ENCODE data around the gene ZNF385A. TPM values are rescaled to one million over a fixed set of nuclear protein-coding genes. Genes with fewer than 3 reads are reported as not detected.

ZNF385A gene
- total and polyA plus RNA-seq, 2 of the 4 experiments (the other 2 are of a cell fraction): 0.36 to 2.5 TPM

GRCh38 chr12:54337854-54338650, 46.5 kb downstream of the ZNF385A start:
- peaks cover 25% of the 10 kb centered on the region for H3K9me1 ChIP-seq (ENCODE audit: insufficient read depth, low read length)
- H2BK120ac ChIP-seq (ENCODE audit: low read depth, low read length): peak overlapping the region; percentile 10
- ATAC-seq (ENCODE audit: low read depth): peak; percentile 74
- H3K9me3 ChIP-seq (ENCODE audit: control insufficient read depth, insufficient read depth, low read length): no peaks in the 10 kb centered on the region
- intact Hi-C loops (cut with micrococcal nuclease) (loop anchor here (2.0 kb wide), 1 partner anchor 21 kb away; no protein-coding TSS in a partner anchor), in situ Hi-C loops (cut with MboI; ENCODE audit: low sequenced_read_pairs) (no loop called here), dilution Hi-C loops (cut with HindIII; ENCODE audit: low sequenced_read_pairs, unreplicated experiment) (no loop called here)
- peak overlapping the region; percentile 66 for H3K4me2 ChIP-seq (ENCODE audit: low read depth, low read length)
- 50% methylated on average over 1 of the region's 3 CpGs; no CpG with 5 or more reads in 1 of the 2 experiments for WGBS, 2 experiments (ENCODE audit: extremely low coverage in 2 of 2, insufficient read length in 1 of 2)
- H3K27ac ChIP-seq (ENCODE audit: insufficient read depth, low read length): peak overlapping the region; percentile 60
- H3K36me3 ChIP-seq (ENCODE audit: control insufficient read depth, insufficient read depth, low read length): peaks cover 10% of the 10 kb centered on the region
- H3K14ac ChIP-seq (replicated peaks; ENCODE audit: low read depth, low read length): peak overlapping the region; percentile 23; the same call in 1 of the 2 replicates
- DNase-seq: peak; percentile 63
- no peak overlapping the region for H4K91ac ChIP-seq (ENCODE audit: insufficient read depth, low read depth, low read length)
- no peak overlapping the region for H3K4me3 ChIP-seq (ENCODE audit: insufficient read depth, low read depth, low read length)
- H3K79me1 ChIP-seq (ENCODE audit: low read depth in 1 of 2, low read length in 2 of 2): peaks cover 43 to 80% of the 10 kb centered on the region in 2 experiments
- no peak overlapping the region for H3K9ac ChIP-seq (ENCODE audit: low read depth, low read length)
- H4K8ac ChIP-seq (ENCODE audit: low read depth in 2 of 2, low read length in 2 of 2): no peak overlapping the region
- peak overlapping the region; percentile 16; the same call in 1 of the 2 replicates for H2AK5ac ChIP-seq (ENCODE audit: low read depth, low read length)
- TF ChIP-seq RCOR1 (IDR thresholded peaks at IDR 0.05; ENCODE audit: insufficient replicate concordance, low read length): no peak
- TF ChIP-seq CTCF (conservative IDR thresholded peaks at IDR 0.05; ENCODE audit: low read depth, low read length): 0 out of 2 replicates have a peak, but pooled peaks have one; percentile 4
- 0 out of 2 replicates have a peak, but pooled peaks have one; percentile 40 for TF ChIP-seq FOS (IDR thresholded peaks at IDR 0.05; ENCODE audit: low read depth, low read length)
- no peak overlapping the region for H3K56ac ChIP-seq (ENCODE audit: extremely low read depth, insufficient read depth, low read length)
- no TSS peak for BruUV-seq (replicated peaks)
- peak overlapping the region; percentile 3 for H2BK5ac ChIP-seq (ENCODE audit: low read depth, low read length, poor library complexity, severe bottlenecking)
- H4K5ac ChIP-seq (ENCODE audit: low read depth, low read length): no peak overlapping the region
- peak overlapping the region; percentile 26; the same call in 1 of the 2 replicates for H3K4ac ChIP-seq (ENCODE audit: low read depth, low read length)
- peak overlapping the region; percentile 13; the same call in 1 of the 2 replicates for H3K23ac ChIP-seq (ENCODE audit: low read depth, low read length)
- 0 out of 2 replicates have a peak overlapping the region, but pooled peaks have one; percentile 17 for H3K18ac ChIP-seq (ENCODE audit: low read depth, low read length)
- no peak overlapping the region for H2BK15ac ChIP-seq (ENCODE audit: low read depth, low read length)
- H2BK20ac ChIP-seq (ENCODE audit: low read depth, low read length): no peak overlapping the region
- no peak overlapping the region for H2AK9ac ChIP-seq (replicated peaks; ENCODE audit: low read depth, low read length, poor library complexity)
- H2AFZ ChIP-seq (replicated peaks; ENCODE audit: low read length, poor library complexity): no peak overlapping the region
- ChIA-PET POLR2A (ENCODE audit: unreplicated experiment) (interaction anchor here (1.7 kb wide), 1 partner anchor 13 kb away, joined by 7 read pairs; the partner anchor contains the start of gene COPZ1), CTCF (interaction anchor here (1.2 to 2.3 kb wide), 5 partner anchors 14 to 124 kb away, joined by 3 to 16 read pairs (median 5); partner anchors contain the start of gene COPZ1)
- H3K4me1 ChIP-seq (ENCODE audit: control insufficient read depth, insufficient read depth, low read length): peaks cover 40% of the 10 kb centered on the region
- H3K27me3 ChIP-seq (ENCODE audit: control insufficient read depth, insufficient read depth, low read length): no peaks in the 10 kb centered on the region
- H4K20me1 ChIP-seq (ENCODE audit: insufficient read depth, low read length): peaks cover 47% of the 10 kb centered on the region
